Islet precursor cell (in vitro differentiated cells): ENCODE measurements around the gene HMGCR.
A peak's percentile ranks its signal among the peaks of the same experiment; 100 is the strongest.
"Not testable (repeated sequence)": the region's sequence is repeated elsewhere in the genome, so short reads cannot be mapped to it uniquely, and the experiment has no call there.

ENCODE experiments used
- DNase-seq: peaks from one replicate; pipeline ENCODE4 v3.0.0-alpha.2; 2018

HMGCR gene

DNA sequence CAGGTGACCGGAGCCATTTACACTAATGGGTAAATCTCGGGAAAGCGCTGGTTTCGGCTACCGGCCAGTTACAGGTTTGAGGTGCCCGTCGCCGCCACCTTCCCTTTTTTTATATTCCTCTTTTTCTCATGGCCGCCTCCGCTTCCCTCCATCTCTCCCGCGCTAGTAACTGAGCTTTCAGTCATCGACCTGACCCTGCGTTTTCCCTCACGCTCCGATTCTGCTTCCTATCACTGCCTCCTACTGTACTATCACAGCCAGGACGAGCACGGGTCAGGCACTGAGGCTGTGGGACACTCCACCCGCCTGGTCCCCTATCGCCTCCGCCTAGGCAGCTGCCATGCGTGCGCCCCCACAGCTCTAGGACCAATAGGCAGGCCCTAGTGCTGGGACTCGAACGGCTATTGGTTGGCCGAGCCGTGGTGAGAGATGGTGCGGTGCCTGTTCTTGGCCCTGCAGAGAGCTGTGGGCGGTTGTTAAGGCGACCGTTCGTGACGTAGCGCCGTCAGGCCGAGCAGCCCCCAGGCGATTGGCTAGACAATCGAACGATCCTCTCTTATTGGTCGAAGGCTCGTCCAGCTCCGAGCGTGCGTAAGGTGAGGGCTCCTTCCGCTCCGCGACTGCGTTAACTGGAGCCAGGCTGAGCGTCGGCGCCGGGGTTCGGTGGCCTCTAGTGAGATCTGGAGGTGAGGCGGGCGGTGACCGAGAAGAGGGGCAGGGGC lies at the start of gene HMGCR:
Gene HMGCR, plus strand, starts transcription at position 606 of the 722 bp plus-strand sequence. CDS start 5,386 bp downstream, outside the sequence.
- peak; percentile 100 for DNase-seq

DNA sequence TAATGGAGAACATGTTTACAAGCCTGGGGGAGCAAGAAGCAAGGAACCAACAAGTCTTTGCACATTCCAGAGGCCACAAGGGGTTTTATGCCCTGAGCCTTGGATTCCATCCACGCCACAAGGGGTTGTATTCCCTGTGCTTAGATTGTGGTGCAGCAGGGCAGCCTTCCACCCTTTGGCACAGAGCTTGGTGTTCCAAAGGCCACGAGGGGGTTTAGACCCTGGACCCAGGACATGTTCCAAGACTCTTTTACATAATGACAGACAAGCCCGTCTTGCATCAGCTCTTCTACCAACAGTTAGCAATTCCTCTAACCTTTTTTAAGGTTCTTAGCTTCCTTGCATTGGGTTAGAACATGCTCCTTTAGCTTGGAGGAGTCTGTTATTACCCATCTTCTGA lies 45.2 kb upstream of the HMGCR start:
- not testable (repeated sequence) for DNase-seq

DNA sequence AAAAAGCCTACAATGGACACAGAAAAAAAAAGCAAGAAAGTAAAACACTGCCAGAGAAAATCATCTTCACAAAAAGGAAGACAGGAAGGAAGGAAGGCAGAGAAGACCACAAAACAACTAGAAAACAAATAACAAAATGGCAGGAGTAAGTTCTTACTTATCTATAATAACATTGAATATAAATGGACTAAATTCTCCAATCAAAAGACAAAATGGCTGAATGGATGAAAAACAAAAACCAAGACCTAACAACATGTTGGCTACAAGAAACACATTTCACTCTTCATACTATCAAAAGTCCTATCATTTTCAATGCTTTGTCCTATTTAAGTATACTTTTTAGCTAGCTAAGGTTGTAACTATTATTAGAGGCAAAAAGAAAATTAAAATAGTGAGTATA lies 36.9 kb upstream of the HMGCR start:
- no peak for DNase-seq

DNA sequence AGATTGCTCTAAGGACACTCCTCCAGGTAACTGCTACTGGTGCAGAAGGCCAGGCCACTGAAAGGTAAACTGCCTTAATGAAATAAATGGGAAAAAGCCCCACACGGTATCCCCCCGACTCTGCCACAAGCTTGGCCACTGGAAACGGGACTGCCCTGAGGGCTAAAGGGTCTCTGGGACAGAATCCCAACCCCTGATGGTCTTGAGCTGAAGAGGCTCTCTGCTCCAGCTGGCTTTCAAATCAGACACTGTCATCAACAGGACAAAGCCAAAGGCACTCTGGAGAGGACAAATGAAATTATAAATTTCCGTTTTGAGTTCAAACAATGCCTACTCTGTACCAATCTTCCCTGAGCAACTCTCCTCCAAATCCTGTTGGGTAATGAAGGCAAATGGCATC lies 33.6 kb upstream of the HMGCR start:
- DNase-seq = no peak

DNA sequence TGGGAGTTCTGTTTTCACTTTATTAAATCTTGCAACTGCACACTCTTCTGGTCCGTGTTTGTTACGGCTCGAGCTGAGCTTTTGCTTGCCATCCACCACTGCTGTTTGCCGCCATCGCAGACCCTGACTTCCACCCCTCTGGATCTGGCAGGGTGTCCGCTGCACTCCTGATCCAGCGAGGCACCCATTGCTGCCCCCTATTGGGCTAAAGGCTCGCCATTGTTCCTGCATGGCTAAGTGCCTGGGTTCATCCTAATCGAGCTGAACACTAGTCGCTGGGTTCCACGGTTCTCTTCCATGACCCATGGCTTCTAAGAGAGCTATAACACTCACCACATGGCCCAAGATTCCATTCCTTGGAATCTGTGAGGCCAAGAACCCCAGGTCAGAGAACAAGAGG lies 32.5 kb upstream of the HMGCR start:
- DNase-seq = not testable (repeated sequence)

DNA sequence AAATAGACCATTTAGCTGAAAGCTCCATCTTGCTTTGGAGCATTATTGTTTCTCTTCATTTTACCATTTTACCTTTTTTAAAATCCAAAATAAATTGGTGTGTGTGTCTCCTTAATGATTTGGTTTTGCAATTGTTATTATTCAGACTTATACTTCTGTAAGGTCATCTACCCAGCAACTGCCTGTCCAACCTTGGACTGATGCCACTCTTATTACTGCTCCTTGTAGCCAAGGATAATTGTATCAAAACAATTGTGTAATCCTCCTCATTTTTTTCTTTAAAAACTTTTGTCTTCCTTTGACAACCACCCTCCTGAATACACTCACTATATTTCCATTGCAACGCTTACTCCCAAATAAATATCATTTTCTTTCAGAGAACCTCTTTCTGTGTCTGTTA lies 30.3 kb upstream of the HMGCR start:
- no peak for DNase-seq

DNA sequence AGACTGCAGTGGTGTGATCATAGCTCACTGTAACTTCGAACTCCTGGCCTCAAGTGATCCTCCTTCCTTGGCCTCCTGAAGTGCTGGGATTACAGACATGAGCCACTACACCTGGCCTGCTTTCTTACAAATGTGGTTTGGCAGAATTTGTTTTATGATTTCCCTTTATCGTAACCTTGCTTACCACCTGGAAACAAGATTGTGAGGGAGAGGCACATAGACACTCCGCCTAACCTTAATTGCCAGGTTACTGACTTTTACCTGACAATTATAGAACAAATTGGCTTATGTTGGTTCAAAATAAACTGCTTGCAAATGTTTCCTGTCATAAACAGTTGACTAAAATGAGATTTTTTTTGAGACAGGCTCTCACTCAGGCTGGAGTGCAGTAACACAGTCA lies 26.8 kb upstream of the HMGCR start:
- no peak for DNase-seq

DNA sequence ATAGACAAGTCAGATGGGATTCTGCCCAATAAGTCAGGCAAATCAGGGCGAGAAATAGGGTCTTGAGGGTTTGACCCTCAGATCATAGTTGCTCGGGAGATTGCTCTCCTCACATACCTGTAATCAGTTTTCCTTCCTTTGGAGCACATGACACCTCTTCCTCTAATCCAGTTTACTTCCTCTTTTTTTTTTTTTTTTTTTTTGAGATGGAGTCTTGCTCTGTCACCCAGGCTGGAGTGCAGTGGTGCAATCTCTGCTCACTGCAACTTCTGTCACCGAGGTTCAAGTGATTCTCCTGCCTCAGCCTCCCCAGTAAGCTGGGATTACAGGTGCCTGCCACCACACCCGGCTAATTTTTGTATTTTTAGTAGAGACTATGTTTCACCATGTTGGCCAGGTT lies 17.9 kb upstream of the HMGCR start:
- not testable (repeated sequence) for DNase-seq

DNA sequence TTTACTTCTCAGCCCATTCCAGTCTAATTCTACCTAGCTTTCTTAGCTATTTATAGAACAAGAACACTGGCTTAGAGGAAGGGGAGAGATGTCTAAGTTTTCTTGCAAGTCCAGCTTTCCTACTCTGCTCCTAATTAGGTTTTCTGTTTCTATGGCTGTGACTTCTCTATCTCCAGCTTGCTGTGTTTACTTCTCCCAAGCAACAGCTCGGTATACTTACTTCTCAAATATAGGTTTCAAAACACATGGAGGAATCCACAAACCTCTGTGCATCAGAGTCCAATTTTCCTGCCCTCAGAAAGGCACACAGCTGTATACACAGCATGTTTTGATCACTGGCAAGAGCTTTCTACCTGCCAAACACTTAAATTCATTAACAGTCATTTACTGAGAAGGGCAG lies 17.4 kb upstream of the HMGCR start:
- no peak for DNase-seq

DNA sequence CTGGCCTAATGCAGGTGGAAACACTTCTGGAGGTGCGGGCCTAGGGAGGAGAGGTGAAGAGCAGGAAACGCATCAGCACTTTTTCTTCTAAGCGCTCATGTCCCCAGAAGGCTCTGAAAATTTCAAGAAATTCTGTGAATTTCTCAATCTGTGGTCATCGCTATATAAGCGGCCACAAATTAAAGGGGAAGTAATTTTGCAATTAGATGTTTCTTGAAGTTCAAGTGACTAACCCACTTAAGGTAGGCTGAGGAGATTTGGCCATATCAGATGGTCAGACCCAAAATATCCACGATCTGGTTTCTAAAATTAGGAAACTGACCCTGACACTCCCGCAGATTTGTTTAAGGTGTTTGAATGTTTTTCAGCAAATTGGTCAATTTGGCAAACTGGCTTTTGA lies 16.6 kb upstream of the HMGCR start:
- DNase-seq = no peak

DNA sequence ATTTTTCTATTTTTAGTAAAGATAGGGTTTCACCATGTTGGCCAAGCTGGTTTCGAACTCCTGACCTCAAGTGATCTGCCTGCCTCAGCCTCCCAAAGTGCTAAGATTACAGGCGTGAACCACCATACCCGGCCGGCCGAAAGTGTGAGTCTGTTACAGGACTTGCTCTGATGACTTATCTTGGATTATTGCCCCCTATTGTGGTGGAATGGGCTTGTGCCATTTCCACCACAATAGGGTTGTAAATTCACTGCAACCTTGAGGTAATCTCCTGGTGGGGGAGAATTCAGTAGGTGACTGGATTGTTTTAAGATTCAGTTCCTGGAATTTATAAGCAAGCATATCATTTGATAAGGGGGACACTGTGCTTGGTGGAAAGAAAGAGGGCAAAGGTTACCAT lies 15.0 kb upstream of the HMGCR start:
- no peak for DNase-seq

DNA sequence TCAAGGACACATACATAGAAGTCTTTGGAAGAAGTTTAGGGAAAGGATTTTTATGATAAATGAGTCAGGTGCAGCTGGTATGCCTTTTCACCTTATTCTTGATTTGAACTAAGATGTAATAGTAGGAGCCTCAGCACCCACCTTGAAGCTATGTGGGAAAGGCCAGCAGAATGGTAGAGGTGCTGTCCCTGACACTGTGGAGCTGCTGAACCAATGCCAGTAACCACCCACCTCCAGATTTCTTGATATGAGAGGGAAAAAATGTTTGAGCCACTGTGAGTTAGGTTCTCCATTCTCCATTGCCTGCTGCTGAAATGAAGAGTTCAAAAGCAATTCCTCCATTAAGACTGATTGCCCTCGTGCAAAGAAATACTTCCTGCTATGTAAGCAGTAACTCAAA lies 12.2 kb upstream of the HMGCR start:
- no peak for DNase-seq

DNA sequence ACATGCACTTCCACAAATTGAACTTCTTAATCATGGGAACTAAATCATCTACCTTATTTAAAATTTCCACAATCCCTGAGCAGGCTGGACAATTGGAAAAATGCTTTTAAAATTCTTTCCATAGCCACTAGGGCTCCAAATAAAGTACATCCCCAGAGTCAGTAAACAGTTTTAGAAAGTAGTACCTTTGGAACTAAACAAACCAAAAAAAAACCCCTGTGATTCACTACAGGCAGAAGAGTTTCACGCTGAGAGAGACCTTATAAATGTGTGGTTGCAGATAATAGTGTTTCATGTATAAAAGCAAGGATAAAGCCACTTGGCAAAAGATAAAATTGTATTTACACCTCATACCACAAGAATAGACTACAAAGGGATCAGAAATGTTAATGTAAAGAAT lies 11.8 kb upstream of the HMGCR start:
- DNase-seq = no peak

DNA sequence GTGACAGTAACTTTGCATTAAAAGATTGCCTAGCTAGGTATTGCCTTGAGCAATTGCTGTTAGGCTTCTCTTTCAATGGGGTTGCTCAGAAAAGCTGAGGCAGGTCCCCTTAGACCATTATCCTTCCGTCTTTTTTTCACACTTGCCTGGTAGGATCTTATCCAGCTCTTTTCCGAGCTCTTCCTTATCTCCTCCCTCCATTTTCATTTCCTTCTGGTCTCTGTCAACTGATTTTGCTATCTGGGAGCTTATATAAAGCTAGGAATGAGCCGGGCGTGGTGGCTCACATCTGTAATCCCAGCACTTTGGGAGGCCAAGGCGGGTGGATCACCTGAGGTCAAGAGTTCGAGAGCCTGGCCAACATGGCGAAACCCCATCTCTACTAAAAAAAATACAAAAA lies 6.6 kb upstream of the HMGCR start:
- DNase-seq = no peak

DNA sequence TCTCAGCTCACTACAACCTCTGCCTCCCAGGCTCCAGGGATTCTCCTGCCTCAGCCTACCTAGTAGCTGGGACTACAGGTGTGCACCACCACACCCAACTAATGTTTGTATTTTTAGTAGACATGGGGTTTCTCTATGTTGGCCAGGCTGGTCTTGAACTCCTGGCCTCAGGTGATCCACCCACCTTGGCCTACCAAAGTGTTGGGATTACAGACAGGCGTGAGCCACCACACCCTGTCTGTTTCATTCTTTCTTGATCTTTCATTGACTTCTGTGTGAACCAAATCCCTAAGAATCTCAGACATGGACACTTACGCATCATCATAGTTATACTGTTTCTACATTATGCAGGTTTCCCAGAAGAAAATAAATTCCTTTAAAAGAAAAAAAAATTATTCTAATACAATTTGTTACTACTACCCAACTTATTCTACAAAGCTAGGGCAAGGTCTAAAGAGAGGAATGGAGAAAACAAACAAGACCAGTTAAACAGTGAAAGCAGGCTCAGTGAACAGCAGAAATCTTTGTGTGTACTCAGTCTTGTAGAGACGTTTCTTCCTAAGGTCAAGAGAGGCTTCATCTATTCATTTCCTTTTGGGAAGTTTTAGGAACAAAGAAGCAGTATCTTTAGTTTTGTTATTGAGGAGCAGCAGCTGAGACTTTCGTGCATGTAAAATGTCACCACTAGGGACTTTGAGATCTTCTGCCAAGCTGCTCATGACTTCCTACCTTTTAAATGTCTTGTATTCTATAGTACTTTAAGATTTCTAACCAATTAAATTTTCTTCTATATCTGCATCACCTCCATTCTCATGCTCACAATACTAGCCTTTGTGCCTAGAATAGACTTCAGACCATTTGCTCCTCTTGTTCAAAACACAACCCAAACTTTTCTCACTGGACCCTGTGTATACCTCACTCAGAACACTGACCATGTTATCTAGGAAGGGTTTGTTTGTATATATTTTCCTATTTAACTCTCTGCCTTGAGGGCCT lies 5.6 kb upstream of the HMGCR start:
- no peak for DNase-seq

DNA sequence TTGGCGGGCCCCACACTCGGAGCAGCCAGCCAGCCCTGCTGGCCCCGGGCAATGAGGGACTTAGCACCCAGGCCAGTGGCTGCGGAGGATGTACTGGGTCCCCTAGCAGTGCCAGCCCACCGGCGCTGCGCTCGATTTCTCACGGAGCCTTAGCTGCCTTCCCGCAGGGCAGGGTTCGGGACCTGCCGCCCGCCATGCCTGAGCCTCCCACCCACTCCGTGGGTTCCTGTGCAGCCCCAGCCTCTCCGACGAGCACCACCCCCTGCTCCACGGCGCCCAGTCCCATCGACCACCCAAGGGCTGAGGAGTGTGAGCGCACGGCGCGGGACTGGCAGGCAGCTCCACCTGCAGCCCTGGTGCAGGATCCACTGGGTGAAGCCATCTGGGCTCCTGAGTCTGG lies 3.3 kb upstream of the HMGCR start:
- DNase-seq = not testable (repeated sequence)

DNA sequence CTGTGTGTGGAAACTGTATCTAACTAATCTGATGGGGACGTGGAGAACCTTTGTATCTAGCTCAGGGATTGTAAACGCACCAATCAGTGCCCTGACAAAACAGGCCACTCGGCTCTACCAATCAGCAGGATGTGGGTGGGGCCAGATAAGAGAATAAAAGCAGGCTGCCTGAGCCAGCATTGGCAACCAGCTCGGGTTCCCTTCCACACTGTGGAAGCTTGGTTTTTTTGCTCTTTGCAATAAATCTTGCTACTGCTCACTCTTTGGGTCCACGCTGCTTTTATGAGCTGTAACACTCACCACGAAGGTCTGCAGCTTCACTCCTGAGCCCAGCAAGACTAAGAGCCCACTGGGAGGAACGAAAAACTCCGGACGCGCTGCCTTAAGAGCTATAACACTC lies 2.6 kb upstream of the HMGCR start:
- not testable (repeated sequence) for DNase-seq

DNA sequence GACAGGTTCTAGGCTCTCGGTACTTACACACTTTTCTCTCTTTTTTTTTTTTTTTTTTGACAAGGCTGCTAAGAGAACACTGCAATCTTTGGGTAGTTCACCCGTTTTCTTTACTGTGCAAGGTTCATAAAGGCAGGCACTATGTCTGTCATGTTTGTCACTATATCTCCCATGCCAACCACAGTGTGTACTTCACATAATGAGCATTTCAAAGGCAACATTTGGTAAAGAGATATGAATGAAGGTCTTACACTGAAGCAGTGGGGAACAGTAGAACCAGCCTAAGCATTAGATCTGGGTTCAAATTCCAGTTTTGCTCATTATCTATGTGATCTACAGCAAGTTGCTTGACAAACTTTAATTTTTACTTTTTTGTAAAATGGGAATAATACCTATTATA lies 1.5 kb upstream of the HMGCR start:
- no peak for DNase-seq

DNA sequence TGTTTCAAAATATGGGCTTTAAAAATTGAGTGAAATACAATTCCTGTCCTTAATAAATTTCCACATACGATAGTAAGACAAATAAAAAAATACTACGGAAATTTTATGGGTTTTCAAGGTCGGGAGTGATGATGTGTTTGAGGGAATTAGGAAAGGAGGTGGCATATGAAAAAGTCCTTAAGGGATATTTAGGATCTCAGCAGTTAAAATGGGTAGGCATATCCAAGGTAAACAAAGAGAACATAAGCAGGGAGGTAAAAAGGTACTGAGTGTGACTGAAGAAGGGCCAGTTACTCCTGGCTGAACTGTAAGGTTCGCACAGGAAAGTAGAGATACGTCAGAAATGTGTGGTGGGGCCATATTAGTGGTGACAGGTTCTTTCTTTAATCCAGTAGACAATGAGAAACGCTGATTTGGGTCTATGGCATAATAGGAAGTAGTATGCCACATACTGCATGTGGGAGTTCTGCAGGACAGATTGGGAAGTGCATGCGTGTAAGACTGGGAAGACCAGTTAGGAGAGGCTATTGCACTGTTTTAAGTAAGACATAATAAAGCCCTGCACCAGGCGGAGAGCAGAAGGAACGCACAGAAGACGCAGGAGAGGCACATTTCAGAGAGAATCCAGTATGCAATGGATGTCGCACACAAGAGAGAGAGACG lies 937 bp upstream of the HMGCR start:
- peak; percentile 79 for DNase-seq

DNA sequence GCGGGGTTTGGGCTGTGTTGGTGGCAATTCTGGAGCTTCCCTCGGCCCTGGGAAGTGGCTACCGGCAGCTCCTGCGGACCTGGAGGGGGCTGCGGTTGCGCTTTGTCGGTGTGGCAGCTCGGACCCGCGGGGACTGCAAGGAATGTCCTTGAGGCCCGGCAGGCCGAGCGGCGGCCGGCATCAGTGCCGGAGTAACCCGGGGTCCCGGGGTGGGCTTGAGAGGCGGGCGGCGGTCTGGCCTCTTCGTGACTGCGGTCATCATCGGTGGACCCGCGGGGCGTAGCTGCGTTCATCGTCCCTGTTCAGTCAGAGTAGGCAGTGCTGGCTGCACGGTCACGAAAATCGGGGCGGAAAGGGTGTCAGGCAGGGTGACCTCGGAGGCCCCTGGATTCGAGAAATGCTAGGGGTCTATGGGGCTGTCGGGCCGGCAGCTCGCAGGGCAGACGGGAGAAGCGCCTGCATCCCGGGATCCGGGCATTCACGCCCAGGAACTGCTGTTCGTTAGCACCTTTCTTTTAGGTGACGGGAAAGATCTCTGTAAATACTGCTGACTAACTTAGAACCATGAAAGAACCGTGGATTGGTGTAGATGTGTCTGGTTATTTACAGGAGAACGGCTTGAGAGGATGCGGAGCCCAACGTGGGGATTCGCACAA lies 474 bp downstream of the HMGCR start:
- no peak for DNase-seq

DNA sequence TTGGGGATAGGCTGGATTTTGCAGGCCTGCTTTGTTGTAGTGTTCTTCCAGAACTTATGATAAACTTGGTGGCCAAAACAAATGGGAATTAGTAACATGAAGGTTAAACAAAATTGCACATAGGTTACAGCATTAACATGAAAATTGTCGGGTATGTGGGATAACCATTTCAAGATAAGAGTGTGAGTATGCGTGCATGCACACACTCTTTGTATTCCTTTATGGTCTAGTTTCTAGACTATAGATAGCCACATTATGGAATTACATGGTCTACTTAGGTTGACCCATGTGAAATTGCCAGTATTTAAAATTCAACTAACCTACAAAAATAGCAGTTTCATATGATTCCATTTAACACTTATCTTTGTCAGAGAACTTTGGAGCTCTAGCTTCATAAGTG lies 1.4 kb downstream of the HMGCR start:
- DNase-seq = no peak

DNA sequence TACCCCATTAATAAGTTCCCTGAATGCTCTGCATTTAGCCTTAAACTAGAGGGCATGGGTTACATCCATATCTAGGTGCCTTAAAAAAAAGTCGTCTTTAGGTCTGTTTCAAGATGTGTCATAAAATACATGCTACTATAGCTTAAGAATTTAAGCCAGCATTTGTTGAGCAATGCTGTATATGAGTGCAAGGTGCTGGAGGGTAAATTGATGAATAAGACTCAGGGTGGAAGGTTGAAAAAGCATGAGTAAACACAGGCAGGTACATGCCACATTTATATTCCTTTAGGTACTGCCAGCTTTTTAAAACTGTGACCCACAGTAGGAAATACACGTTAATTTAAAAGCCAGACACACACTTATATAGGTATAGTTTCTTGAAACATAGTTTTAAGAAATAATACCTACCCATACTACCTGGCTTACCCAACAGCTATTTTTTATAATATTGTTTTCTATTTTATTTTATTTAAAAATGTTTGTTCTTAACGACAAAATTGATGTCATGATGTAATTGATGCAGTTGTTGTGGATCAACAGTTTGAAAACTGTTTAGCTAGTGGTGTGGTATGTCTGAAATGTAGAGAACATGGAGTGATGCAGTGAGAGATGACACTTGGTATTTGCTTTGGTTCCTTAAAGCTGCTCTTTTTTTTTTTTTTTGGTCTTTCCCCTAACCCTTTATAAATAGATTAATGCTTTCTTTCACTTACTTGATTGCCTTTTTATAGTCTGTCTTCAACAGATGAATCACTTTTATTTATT lies 3.9 kb downstream of the HMGCR start:
- no peak for DNase-seq
